HG02588 (cell line): ENCODE measurements around the gene AQP9.
"Not testable (repeated sequence)": the region's sequence is repeated elsewhere in the genome, so short reads cannot be mapped to it uniquely, and the experiment has no call there.

Source experiments
- ATAC-seq: cut with Tn5 transposase; IDR thresholded peaks from one replicate; pipeline ENCODE4 v1.9.1; 2021; ENCODE audit warnings: mild to moderate bottlenecking, moderate library complexity; ENCODE audit not compliant: unreplicated experiment

AQP9 gene

GRCh38 chr15:58175955-58176354 lies 37.8 kb downstream of the AQP9 start:
- ATAC-seq, result no peak

DNA sequence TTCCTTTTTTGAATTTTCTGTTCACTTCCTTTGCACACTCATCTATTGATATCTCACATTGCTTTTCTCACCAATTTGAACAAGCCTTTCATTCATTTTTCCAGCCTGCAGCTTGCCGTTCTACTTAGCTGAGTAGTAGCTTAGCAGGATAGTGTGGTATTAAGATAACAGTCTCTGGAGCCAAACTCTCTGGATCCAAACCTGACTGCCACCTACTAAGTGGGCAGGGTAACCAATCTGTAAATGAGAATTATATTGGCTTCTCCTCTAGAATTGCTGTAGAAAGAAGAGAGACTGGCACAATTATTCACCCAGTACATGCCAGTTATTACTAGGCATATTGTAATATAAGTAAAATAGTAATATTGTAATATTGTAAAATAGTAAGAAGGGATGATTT lies 40.5 kb downstream of the AQP9 start:
- no peak for ATAC-seq

GRCh38 chr15:58179206-58179605 lies 41.0 kb downstream of the AQP9 start:
- ATAC-seq, result no peak

DNA sequence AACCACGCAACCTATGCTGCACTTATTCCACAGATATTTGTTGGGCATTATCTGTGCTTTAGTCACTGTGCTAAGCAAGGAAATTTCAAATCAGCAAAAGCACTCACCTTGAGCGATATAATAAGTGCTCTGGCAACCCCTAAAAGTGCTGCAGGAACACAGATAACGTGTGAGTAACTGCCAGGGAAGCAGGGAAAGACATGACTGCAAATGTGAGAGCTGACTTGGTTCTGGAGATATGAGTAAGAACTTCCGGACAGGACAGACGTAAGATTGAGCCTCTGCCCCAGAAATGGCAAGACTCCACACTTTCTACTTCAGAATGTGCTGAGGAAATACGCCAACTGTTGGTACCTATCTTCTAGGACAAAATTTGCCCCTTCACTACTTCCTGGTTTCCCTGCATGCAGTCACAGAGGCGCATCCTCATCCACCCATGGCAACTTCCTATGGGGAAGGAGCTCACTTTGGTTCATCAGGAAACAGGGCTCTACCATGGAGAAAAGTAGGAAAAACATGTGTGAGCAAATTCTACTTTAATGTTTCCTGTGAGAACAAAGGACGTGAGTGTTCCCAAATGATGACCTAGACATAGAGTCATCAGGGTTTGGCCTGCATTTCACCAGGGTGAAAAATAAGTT lies 41.7 kb downstream of the AQP9 start:
- ATAC-seq, result no peak

GRCh38 chr15:58182460-58183163 lies 44.4 kb downstream of the AQP9 start:
- no peak for ATAC-seq

DNA sequence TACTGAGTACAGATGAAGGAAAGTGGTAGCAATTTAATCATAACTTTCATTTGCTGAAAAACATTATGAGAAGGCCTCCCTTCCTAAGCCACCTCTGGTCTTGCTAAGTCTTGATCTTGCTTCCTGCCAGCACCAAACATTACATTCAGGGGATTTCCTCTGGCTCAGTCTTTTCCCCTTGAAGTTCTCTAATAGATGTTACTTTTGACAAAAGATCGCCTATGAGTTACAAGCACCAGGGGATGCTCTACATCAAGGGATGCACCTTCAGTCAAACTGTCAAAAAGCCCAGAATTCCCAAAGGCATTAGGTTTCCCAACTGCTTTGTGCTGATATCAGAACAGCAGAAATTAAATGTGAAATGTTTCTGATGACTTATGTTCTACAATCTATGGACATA lies 47.3 kb downstream of the AQP9 start:
- ATAC-seq, result no peak

DNA sequence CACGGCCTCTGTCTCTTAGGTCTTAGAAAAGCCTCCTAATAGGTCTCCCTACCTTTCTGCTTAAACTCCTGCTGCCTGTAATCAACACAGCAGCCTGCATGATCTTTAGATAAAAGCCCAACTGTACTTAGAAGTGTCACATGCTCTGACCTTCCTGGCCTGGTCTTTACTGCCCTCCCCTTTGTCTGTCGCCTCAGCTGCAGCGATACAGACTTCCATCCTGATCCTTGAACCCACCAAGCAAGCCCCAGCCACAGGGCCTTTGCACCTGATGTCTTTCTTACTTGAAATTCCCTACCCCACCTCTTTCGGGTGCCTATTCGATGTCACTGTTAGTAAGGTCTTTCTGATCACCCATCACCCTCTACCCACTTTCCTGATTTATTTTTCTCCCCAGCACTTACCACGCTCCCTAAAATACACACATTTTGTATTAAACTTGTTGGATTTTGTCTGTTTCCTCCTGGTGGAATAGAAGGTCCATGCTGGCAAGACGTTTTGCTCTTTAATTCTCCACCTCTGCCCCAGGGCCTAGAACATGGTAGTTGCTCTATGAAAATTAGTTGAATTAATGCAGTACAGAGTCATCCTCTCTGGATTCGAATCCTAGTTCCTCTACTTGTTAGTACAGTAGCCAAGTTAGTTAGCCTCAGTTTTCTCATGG lies 51.1 kb downstream of the AQP9 start:
- ATAC-seq, result no peak

GRCh38 chr15:58190419-58190818 lies 52.2 kb downstream of the AQP9 start:
- no peak for ATAC-seq

- not testable (repeated sequence) for ATAC-seq
Measured at GRCh38 chr15:58193636-58194035, 55.5 kb downstream of the AQP9 start.

- no peak for ATAC-seq
Measured at GRCh38 chr15:58200739-58201138, 62.6 kb downstream of the AQP9 start.

DNA sequence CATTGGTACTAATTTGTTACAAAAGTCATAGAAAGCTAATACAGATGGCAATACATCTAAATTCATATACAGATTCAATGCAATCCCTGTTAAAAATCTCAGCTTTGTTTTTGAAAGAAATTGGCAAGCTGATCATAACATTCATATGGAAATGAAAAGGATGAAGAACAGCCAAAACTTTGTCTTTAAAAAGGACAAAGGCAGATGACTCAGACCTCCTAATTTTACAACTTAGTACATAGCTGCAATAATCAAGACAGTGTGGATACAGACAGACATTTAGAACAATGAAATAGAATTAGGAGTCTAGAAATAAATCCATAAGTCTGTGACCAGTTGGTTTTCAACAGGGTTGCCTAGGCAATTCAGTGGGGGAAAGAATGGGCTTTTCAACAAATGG lies 63.3 kb downstream of the AQP9 start:
- no peak for ATAC-seq

DNA sequence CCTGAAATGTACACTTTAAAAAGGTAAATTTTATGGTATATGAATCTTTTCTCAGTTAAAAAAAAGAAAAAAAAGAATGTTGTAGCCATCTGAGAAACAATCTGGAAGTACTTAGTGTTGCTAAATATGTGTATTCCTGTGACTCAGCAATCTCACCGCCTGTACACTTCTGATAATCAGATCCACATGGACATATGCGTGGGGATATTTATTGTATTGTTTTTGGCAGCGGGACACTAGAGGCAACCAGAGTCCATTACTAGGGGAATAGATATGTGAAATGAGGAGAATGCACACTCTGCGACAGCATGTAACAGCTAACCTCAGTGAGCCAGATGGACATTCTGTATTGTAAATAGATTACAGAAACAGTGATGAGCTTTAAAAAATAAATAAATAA lies 65.4 kb downstream of the AQP9 start:
- ATAC-seq, result no peak

GRCh38 chr15:58206151-58206550 lies 68.0 kb downstream of the AQP9 start:
- no peak for ATAC-seq

GRCh38 chr15:58208217-58208616 lies 70.0 kb downstream of the AQP9 start:
- ATAC-seq, result not testable (repeated sequence)

GRCh38 chr15:58209007-58209481 lies 70.9 kb downstream of the AQP9 start:
- ATAC-seq, result not testable (repeated sequence)

DNA sequence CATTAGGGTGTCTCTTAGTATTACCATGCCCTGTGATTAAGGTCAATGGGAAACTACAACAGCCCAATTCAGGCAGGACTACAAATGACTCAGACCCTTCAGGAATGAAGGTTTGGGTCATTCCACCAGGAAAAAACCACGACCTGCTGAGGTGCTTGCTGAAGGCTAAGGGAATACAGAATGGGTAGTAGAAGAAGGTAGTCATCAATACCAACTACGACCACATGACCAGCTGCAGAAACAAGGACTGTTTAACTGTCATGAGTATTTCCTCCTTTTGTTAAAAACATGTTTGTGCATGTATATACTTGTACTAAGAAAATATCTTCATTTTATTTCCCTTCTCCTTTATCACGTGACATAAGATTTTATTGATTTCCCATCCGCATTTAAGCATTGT lies 71.8 kb downstream of the AQP9 start:
- not testable (repeated sequence) for ATAC-seq

- no peak for ATAC-seq
Measured at GRCh38 chr15:58212909-58213526, 74.8 kb downstream of the AQP9 start.

DNA sequence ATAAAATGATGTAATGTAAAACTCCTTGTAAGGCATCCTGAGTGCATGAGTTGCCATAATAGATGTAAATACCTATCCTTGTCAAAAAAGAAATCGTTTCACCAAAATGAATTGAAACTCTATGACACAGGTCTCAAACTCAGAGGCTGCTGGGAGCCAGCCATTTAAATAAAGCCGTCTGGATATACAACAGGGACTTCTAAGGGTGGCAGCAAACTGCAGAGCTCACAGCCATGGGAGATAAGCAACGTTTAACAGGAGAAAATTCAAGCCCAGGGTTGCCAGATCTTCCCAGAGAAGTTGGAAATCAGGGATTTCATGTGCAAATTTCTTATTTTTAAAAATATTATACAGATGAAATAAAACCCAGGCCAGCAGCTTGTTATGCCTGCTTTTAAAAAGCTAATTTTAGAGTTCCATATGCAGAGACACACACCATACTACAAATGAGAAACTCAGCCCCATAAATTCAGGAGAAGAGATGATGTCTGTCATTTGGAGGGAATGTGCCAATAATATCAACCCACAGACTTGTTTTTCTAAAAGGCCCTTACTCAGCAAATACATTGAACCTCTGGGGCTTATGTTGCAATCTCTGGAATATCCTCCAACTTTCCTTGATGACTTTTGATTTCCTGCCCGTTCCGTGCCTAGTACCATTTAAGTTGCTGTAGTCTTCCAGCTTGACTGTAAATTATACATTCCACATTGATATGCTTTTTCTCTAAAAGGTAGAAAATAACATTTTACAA lies 75.6 kb downstream of the AQP9 start:
- no peak for ATAC-seq

DNA sequence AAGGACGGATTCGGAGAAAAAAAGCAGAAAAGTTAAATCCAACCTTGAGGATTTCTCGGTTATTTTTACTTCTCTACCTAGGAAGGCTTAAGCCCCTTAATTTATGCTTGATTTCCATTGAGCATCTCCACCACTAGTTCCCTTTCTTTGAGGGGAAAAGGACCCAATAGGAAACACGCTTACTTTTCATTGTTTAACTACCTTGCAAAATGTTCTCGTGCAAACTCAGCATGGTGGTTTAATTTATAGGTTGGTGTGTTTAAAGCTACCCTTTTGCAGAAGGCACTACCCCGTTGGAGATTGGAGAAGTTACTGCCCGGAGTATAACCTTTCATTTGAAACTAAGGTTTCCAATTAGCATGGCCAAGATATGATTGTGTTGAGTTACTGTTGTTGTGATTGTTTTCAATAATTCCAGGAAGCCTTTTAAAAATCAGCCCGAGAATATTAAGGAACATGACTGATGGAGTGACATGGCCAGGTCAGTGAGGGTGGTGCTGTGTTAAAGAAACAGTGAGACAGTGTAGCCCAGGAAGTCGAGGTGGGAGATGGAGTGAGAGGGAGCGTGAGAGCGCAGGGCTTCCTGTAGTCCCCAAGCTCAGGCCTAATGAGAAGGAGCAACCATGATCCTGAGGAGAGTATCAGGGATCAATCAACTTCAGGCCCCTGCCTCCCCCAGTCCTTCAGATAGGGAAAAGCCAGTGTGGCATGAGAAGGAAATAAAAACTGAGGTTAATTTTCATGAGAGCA lies 76.6 kb downstream of the AQP9 start:
- ATAC-seq, result no peak

DNA sequence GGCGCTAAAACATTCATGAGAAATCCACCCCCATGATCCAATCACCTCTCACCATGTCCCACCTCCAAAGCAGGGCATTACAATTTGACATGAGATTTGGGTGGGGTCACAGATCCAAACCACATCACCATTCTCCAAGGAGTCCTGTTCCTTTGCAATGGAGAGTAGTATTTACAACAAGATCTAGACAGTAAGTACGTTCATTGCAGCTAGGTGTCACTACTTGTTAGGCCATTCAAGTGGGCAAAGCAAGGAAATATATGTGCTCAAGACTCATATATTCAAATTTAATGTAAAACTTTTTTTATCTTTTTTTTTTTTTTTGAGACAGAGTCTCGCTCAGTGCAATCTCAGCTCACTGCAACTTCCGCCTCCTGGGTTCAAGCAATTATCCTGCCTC lies 79.3 kb downstream of the AQP9 start:
- no peak for ATAC-seq
